ENCODE measurements around the gene SLC44A3.

GRCh38 chr1:94863297-94863911 is 43.2 kb downstream of the SLC44A3 start:
- TF ChIP-seq, protein P1, sequence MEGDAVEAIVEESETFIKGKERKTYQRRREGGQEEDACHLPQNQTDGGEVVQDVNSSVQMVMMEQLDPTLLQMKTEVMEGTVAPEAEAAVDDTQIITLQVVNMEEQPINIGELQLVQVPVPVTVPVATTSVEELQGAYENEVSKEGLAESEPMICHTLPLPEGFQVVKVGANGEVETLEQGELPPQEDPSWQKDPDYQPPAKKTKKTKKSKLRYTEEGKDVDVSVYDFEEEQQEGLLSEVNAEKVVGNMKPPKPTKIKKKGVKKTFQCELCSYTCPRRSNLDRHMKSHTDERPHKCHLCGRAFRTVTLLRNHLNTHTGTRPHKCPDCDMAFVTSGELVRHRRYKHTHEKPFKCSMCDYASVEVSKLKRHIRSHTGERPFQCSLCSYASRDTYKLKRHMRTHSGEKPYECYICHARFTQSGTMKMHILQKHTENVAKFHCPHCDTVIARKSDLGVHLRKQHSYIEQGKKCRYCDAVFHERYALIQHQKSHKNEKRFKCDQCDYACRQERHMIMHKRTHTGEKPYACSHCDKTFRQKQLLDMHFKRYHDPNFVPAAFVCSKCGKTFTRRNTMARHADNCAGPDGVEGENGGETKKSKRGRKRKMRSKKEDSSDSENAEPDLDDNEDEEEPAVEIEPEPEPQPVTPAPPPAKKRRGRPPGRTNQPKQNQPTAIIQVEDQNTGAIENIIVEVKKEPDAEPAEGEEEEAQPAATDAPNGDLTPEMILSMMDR (IDR thresholded peaks at IDR 0.05 in 8 of 11, conservative IDR thresholded peaks at IDR 0.05 in 3 of 11): no peak
- TF ChIP-seq POLR2A (IDR thresholded peaks at IDR 0.05): no peak

Data from spleen (tissue), 7 donors.